ENCODE data around the gene RPS26. TPM values are rescaled to one million over a fixed set of nuclear protein-coding genes. Genes with fewer than 3 reads are reported as not detected.

The RPS26 gene
- total RNA-seq, result 100 to 1,000 TPM in 4 of 5 donors, 10 to 100 TPM in 1; 22.3 to 929 (median 265) TPM
- polyA plus RNA-seq, result 1,000 to 10,000 TPM; 1,182 to 1,748 (median 1,390) TPM
- long read RNA-seq, donor 1, partial matches to known transcripts, result 0 of 2 reads
- long read RNA-seq, donor 1, other reads (novel, unspliced or antisense), result 0 of 2 reads
- long read RNA-seq, donor 2, transcript RPS26-204 (4 exons, 1,140 nt), result major isoform, 6 of 6 reads
- long read RNA-seq, donor 2, partial matches to known transcripts, result 0 of 6 reads
- long read RNA-seq, donor 2, other reads (novel, unspliced or antisense), result 0 of 6 reads
- long read RNA-seq, donor 3, partial matches to known transcripts, result 0 of 4 reads
- long read RNA-seq, donor 3, other reads (novel, unspliced or antisense), result 0 of 4 reads
- long read RNA-seq, donor 4, partial matches to known transcripts, result 0 of 2 reads
- long read RNA-seq, donor 4, other reads (novel, unspliced or antisense), result 0 of 2 reads
- long read RNA-seq, donor 5, transcript RPS26-204 (4 exons, 1,140 nt), result major isoform, 9 of 11 reads
- long read RNA-seq, donor 5, partial matches to known transcripts, result 0 of 11 reads
- long read RNA-seq, donor 5, other reads (novel, unspliced or antisense), result 0 of 11 reads
- long read RNA-seq, donor 6, partial matches to known transcripts, result 13 of 21 reads
- long read RNA-seq, donor 6, other reads (novel, unspliced or antisense), result 0 of 21 reads
- long read RNA-seq, donor 7, transcript RPS26-204 (4 exons, 1,140 nt), result major isoform, 7 of 13 reads
- long read RNA-seq, donor 7, partial matches to known transcripts, result 6 of 13 reads
- long read RNA-seq, donor 7, other reads (novel, unspliced or antisense), result 0 of 13 reads
- long read RNA-seq, donor 8, transcript RPS26-204 (4 exons, 1,140 nt), result major isoform, 8 of 13 reads
- long read RNA-seq, donor 8, partial matches to known transcripts, result 5 of 13 reads
- long read RNA-seq, donor 8, other reads (novel, unspliced or antisense), result 0 of 13 reads
- long read RNA-seq, donor 9, transcript RPS26-204 (4 exons, 1,140 nt), result major isoform, 6 of 8 reads
- long read RNA-seq, donor 9, partial matches to known transcripts, result 0 of 8 reads
- long read RNA-seq, donor 9, other reads (novel, unspliced or antisense), result 0 of 8 reads
- long read RNA-seq, donor 10, partial matches to known transcripts, result 0 of 2 reads
- long read RNA-seq, donor 10, other reads (novel, unspliced or antisense), result 0 of 2 reads

GRCh38 chr12:56041552-56042429, at the start of gene RPS26:
Gene RPS26 (plus strand): TSS chr12:56041918. CDS start chr12:56042167, 249 bp downstream.
- intact Hi-C loops (cut with DNase I; ENCODE audit: low total_unique reads), result no loop called here
- TF ChIP-seq EP300 (IDR thresholded peaks at IDR 0.05) (no peak), POLR2A (IDR thresholded peaks at IDR 0.05) (peak in 2 of 4 donors; percentile 71 to 83), POLR2AphosphoS5 (IDR thresholded peaks at IDR 0.05) (peak; percentile 84 to 99 (median 98)), CTCF (IDR thresholded peaks at IDR 0.05) (peak in 2 of 7 experiments; percentile 45 to 49)
- 0 to 1% (median 0%) methylated on average over 40 to 50 of the region's 50 CpGs for WGBS, 5 donors

GRCh38 chr12:55993230-55993853, 48.4 kb upstream of the RPS26 start:
- Histone ChIP-seq H3K36me3 (peaks cover 59 to 73% (median 71%) of the 10 kb centered on the region in 4 donors), H3K27ac (peak overlapping the region in 1 of 5 donors; percentile 7), H3K4me3 (no peak overlapping the region), H3K27me3 (no peaks in the 10 kb centered on the region), H3K4me1 (peaks cover 7 to 21% (median 18%) of the 10 kb centered on the region in 4 donors), H3K9me3 (no peaks in the 10 kb centered on the region)
- 54 to 74% (median 65%) methylated on average over 4 of the region's 4 CpGs for WGBS, 5 donors
- TF ChIP-seq POLR2A (IDR thresholded peaks at IDR 0.05) (no peak), POLR2AphosphoS5 (IDR thresholded peaks at IDR 0.05) (no peak)
- DNase-seq, result no peak
- intact Hi-C loops (cut with DNase I; ENCODE audit: low total_unique reads), result no loop called here

More at GRCh38 chr12:56041552-56042429, at the start of gene RPS26:
- H3K27ac ChIP-seq, result peak within 1 kb of the TSS; percentile 89 to 98 (median 96)
- no peaks in the 10 kb centered on the region for H3K9me3 ChIP-seq
- peaks cover 12 to 27% (median 19%) of the 10 kb centered on the region in 4 donors for H3K4me1 ChIP-seq
- H3K4me3 ChIP-seq, result peak within 1 kb of the TSS; percentile 73 to 88 (median 80)
- no peaks in the 10 kb centered on the region for H3K27me3 ChIP-seq
- peaks cover 22 to 41% (median 37%) of the 10 kb centered on the region in 4 donors for H3K36me3 ChIP-seq
- DNase-seq, result peak; percentile 95 to 100

- Histone ChIP-seq H3K9me3 (no peaks in the 10 kb centered on the region), H3K36me3 (peaks cover 41 to 63% (median 55%) of the 10 kb centered on the region in 4 donors), H3K27me3 (no peaks in the 10 kb centered on the region), H3K4me1 (peaks cover 7 to 37% (median 27%) of the 10 kb centered on the region in 4 donors), H3K27ac (peak overlapping the region in 3 of 5 donors; percentile 82 to 88 (median 86)), H3K4me3 (no peak overlapping the region)
- intact Hi-C loops (cut with DNase I; ENCODE audit: low total_unique reads), result no loop called here
- no peak for TF ChIP-seq POLR2AphosphoS5 (IDR thresholded peaks at IDR 0.05)
- TF ChIP-seq EP300 (IDR thresholded peaks at IDR 0.05), result no peak
- no peak for TF ChIP-seq POLR2A (IDR thresholded peaks at IDR 0.05)
- no peak for TF ChIP-seq CTCF (IDR thresholded peaks at IDR 0.05)
- no peak for DNase-seq
- WGBS, 5 donors, result 73 to 81% (median 80%) methylated on average over 8 of the region's 8 CpGs
Measured at GRCh38 chr12:55995366-55995765, 46.4 kb upstream of the RPS26 start.

Data from stomach (tissue), 19 donors.